H1 (cell line): ENCODE measurements around the gene MFRP. TPM values are rescaled to one million over a fixed set of nuclear protein-coding genes. Genes with fewer than 3 reads are reported as not detected.

Experiments
- CTCF ChIA-PET: fragments of 300-600 bp; sonication (Branson Sonifier 250); formaldehyde crosslinking; loops from one replicate; lab custom pipeline; 2021; ENCODE audit not compliant: partially characterized antibody; lab: Charles Lee
- POLR2A ChIA-PET: fragments of 300-600 bp; sonication (Branson Sonifier 250); formaldehyde crosslinking; loops from one replicate; lab custom pipeline; 2021; ENCODE audit warnings: inconsistent platforms; ENCODE audit not compliant: partially characterized antibody; lab: Charles Lee
- DNase-seq, 2 experiments: peaks; one replicate each; pipeline versions ENCODE4 v3.0.0 to v3.0.0-alpha.2; 2010 to 2022; ENCODE audit warnings: low spot score in 2 of 2, low read depth in 1 of 2, mixed read lengths in 1 of 2
- FAIRE-seq: peaks from 2 replicates; lab custom pipeline; 2011; peaks lifted over from hg19 to GRCh38; lab: Jason Lieb, UNC
- H2AFZ ChIP-seq: 2 replicates; pipeline ENCODE4 v1.8.1; 2012; ENCODE audit warnings: low read length, inconsistent platforms
- H2AK5ac ChIP-seq: 2 replicates; pipeline ENCODE4 v1.6.1; 2013; ENCODE audit warnings: low read depth, low read length
- H2BK120ac ChIP-seq: replicated peaks from 2 replicates; pipeline ENCODE3; 2013; ENCODE audit warnings: low read depth, low read length, inconsistent platforms
- H2BK12ac ChIP-seq: 2 replicates; pipeline ENCODE4 v1.6.1; 2013; ENCODE audit warnings: low read depth, low read length
- H2BK15ac ChIP-seq: 2 replicates; pipeline ENCODE4 v1.6.1; 2013; ENCODE audit warnings: low read length
- H2BK20ac ChIP-seq: 2 replicates; pipeline ENCODE4 v1.6.1; 2013; ENCODE audit warnings: low read length
- H2BK5ac ChIP-seq: 2 replicates; pipeline ENCODE4 v1.6.1; 2013; ENCODE audit warnings: low read depth, low read length
- H3K14ac ChIP-seq: 2 replicates; pipeline ENCODE4 v1.6.1; 2013; ENCODE audit warnings: inconsistent platforms; ENCODE audit not compliant: insufficient read length
- H3K18ac ChIP-seq: 2 replicates; pipeline ENCODE4 v1.6.1; 2013; ENCODE audit warnings: low read length; ENCODE audit errors: extremely low read depth
- H3K23ac ChIP-seq: 2 replicates; pipeline ENCODE4 v1.6.1; 2013; ENCODE audit warnings: inconsistent platforms; ENCODE audit not compliant: insufficient read length
- H3K23me2 ChIP-seq: 2 replicates; pipeline ENCODE4 v1.6.1; 2013; ENCODE audit warnings: low read depth, low read length
- H3K27ac ChIP-seq: 2 replicates; pipeline ENCODE4 v1.6.1; 2011; ENCODE audit warnings: low read depth, low read length, inconsistent platforms
- H3K27me3 ChIP-seq, 4 experiments: replicated peaks in 1 of 4; 1 replicate in 1 of 4; 2 replicates in 3 of 4; pipeline versions ENCODE4 v1.6.1 to v1.8.1; 2011 to 2013; ENCODE audit warnings: low read length in 3 of 4, mild to moderate bottlenecking in 3 of 4, inconsistent platforms in 2 of 4, mixed read lengths in 2 of 4, moderate library complexity in 1 of 4; ENCODE audit not compliant: control insufficient read depth in 3 of 4, insufficient read depth in 3 of 4; ENCODE audit errors: extremely low read depth in 1 of 4
- H3K36me3 ChIP-seq, 4 experiments: 2 replicates each; pipeline versions ENCODE4 v1.6.1 to v1.8.1; 2011 to 2013; ENCODE audit warnings: mild to moderate bottlenecking in 4 of 4, low read length in 3 of 4, moderate library complexity in 2 of 4, control low read depth in 1 of 4, inconsistent platforms in 1 of 4; ENCODE audit not compliant: insufficient read depth in 4 of 4, control insufficient read depth in 2 of 4
- H3K4ac ChIP-seq: replicated peaks from 2 replicates; pipeline ENCODE3; 2013; ENCODE audit warnings: low read length, low read depth, mixed read lengths, inconsistent platforms; ENCODE audit not compliant: insufficient read length
- H3K4me1 ChIP-seq, 4 experiments: replicated peaks in 1 of 4; 1 replicate in 1 of 4; 2 replicates in 3 of 4; pipeline versions ENCODE4 v1.6.1 to v1.8.1; 2011 to 2013; ENCODE audit warnings: low read length in 3 of 4, inconsistent platforms in 2 of 4, mixed read lengths in 1 of 4; ENCODE audit not compliant: insufficient read depth in 4 of 4, control insufficient read depth in 3 of 4
- H3K4me2 ChIP-seq, 2 experiments: 2 replicates each; pipeline versions ENCODE4 v1.6.1 to v1.8.1; 2011 to 2013; ENCODE audit warnings: low read depth in 2 of 2, low read length in 2 of 2, control low read depth in 1 of 2, inconsistent platforms in 1 of 2, mild to moderate bottlenecking in 1 of 2; ENCODE audit not compliant: insufficient read depth in 1 of 2
- H3K4me3 ChIP-seq, 4 experiments: fragments of 200-600, 300-600 bp in 1 of 4; sonication (generic), shearing (Covaris generic), sonication (Bioruptor Twin) in 1 of 4; 2 replicates each; pipeline versions ENCODE4 v1.5.1 to v1.8.1; 2011 to 2016; ENCODE audit warnings: low read length in 4 of 4, low read depth in 3 of 4, control low read depth in 2 of 4, inconsistent platforms in 2 of 4, mild to moderate bottlenecking in 2 of 4, mixed read lengths in 1 of 4, moderate library complexity in 1 of 4; ENCODE audit not compliant: insufficient read depth in 2 of 4; ENCODE audit errors: extremely low read depth in 1 of 4
- H3K56ac ChIP-seq: replicated peaks from 2 replicates; pipeline ENCODE3; 2013; ENCODE audit warnings: low read depth, mild to moderate bottlenecking, mixed read lengths, low read length, inconsistent platforms; ENCODE audit not compliant: insufficient read length
- H3K79me1 ChIP-seq: 2 replicates; pipeline ENCODE4 v1.6.1; 2013; ENCODE audit warnings: low read depth, low read length, control low read depth
- H3K79me2 ChIP-seq, 2 experiments: 2 replicates each; pipeline versions ENCODE4 v1.6.1 to v1.8.1; 2012 to 2013; ENCODE audit warnings: low read length in 2 of 2, mild to moderate bottlenecking in 2 of 2, inconsistent platforms in 1 of 2; ENCODE audit not compliant: insufficient read depth in 2 of 2, control insufficient read depth in 1 of 2
- H3K9ac ChIP-seq, 4 experiments: replicated peaks in 1 of 4; 1 replicate in 1 of 4; 2 replicates in 3 of 4; pipeline versions ENCODE4 v1.6.1 to v1.8.1; 2011 to 2013; ENCODE audit warnings: low read depth in 3 of 4, low read length in 3 of 4, control low read depth in 2 of 4, mild to moderate bottlenecking in 2 of 4, moderate library complexity in 2 of 4, inconsistent platforms in 1 of 4; ENCODE audit errors: extremely low read depth in 1 of 4
- H3K9me3 ChIP-seq, 2 experiments: 2 replicates each; pipeline versions ENCODE4 v1.6.1 to v1.8.1; 2012 to 2013; ENCODE audit warnings: mild to moderate bottlenecking in 2 of 2, moderate library complexity in 2 of 2, control low read depth in 1 of 2, inconsistent platforms in 1 of 2, low read depth in 1 of 2, low read length in 1 of 2, mixed read lengths in 1 of 2; ENCODE audit not compliant: insufficient read depth in 2 of 2
- H4K20me1 ChIP-seq, 2 experiments: replicated peaks in 1 of 2; 2 replicates each; pipeline versions ENCODE3 to v1.8.1; 2011 to 2013; ENCODE audit warnings: inconsistent platforms in 2 of 2, low read length in 2 of 2, mild to moderate bottlenecking in 1 of 2; ENCODE audit not compliant: insufficient read depth in 2 of 2, control insufficient read depth in 1 of 2
- H4K5ac ChIP-seq: 2 replicates; pipeline ENCODE4 v1.6.1; 2013; ENCODE audit warnings: low read length, low read depth, mixed read lengths, inconsistent platforms; ENCODE audit not compliant: insufficient read length
- H4K8ac ChIP-seq: 2 replicates; pipeline ENCODE4 v1.8.0; 2013; ENCODE audit warnings: mild to moderate bottlenecking, moderate library complexity, low read length, inconsistent platforms; ENCODE audit not compliant: insufficient read depth; ENCODE audit errors: extremely low read depth
- H4K91ac ChIP-seq: replicated peaks from 2 replicates; pipeline ENCODE3; 2013; ENCODE audit warnings: low read length, mixed read lengths, inconsistent platforms; ENCODE audit not compliant: insufficient read length
- EP300 ChIP-seq, 2 experiments: IDR thresholded peaks; 1 replicate in 1 of 2; 2 replicates in 1 of 2; pipeline ENCODE4 v1.6.1; 2011 to 2012; ENCODE audit warnings: low read depth in 2 of 2, low read length in 2 of 2, mild to moderate bottlenecking in 2 of 2, borderline replicate concordance in 1 of 2, inconsistent platforms in 1 of 2, moderate library complexity in 1 of 2
- KDM1A ChIP-seq: fragments of 200-600, 300-600 bp; sonication (generic); IDR thresholded peaks from 2 replicates; pipeline ENCODE4 v1.7.1; 2016; ENCODE audit warnings: mild to moderate bottlenecking, low read length, borderline replicate concordance
- KDM4A ChIP-seq: IDR thresholded peaks from one replicate; pipeline ENCODE4 v1.7.1; 2012; ENCODE audit warnings: low read depth, mild to moderate bottlenecking, moderate library complexity, low read length, inconsistent platforms; ENCODE audit not compliant: severe bottlenecking
- POLR2A ChIP-seq, 2 experiments: IDR thresholded peaks; 1 replicate in 1 of 2; 2 replicates in 1 of 2; pipeline ENCODE4 v1.6.1; 2011; ENCODE audit warnings: low read depth in 2 of 2, low read length in 2 of 2, mild to moderate bottlenecking in 2 of 2; ENCODE audit errors: control extremely low read depth in 1 of 2
- POLR2AphosphoS5 ChIP-seq: IDR thresholded peaks from 2 replicates; pipeline ENCODE4 v1.6.1; 2011; ENCODE audit warnings: low read depth, low read length
- SP1 ChIP-seq: IDR thresholded peaks from 2 replicates; pipeline ENCODE4 v1.6.1; 2011; ENCODE audit warnings: low read depth, low read length
- SUZ12 ChIP-seq: fragments of 200-600 bp; sonication (generic); IDR thresholded peaks from 2 replicates; pipeline ENCODE4 v1.6.1; 2012; ENCODE audit warnings: mild to moderate bottlenecking, inconsistent platforms, low read length, moderate library complexity, mixed read lengths
- YY1 ChIP-seq: IDR thresholded peaks from 2 replicates; pipeline ENCODE4 v1.6.1; 2011; ENCODE audit warnings: low read depth, mild to moderate bottlenecking, low read length
- WGBS, 2 experiments: shearing (Covaris generic) in 1 of 2; methylation state at CpG; one replicate each; pipeline versions ENCODE4 v1.1.6 to v1.1.7; 2013 to 2015; ENCODE audit warnings: low lambda C conversion rate in 2 of 2, mixed read lengths in 2 of 2, inconsistent platforms in 1 of 2, low coverage in 1 of 2, missing lambda C conversion rate in 1 of 2; ENCODE audit not compliant: insufficient replicate concordance in 2 of 2, insufficient coverage in 1 of 2, insufficient read length in 1 of 2; ENCODE audit errors: extremely low coverage in 1 of 2, missing lambda C conversion rate in 1 of 2; 5-methylcytosine and 5-hydroxymethylcytosine counted together
- polyA plus RNA-seq, 7 experiments: library from polyadenylated mRNA; depleted of rRNA in 3 of 7; stranded (reverse) in 5 of 7; unstranded in 2 of 7; fragments of >200 nt in 5 of 7; fragments of 200-250 nt in 2 of 7; gene quantifications; 1 replicate in 5 of 7; 2 replicates in 1 of 7; 4 replicates in 1 of 7; pipeline versions ENCODE4 v1.2.1 to v1.2.3, GENCODE V29; 2011 to 2013; ENCODE audit warnings: missing spikeins in 2 of 7, mixed read lengths in 2 of 7
- total RNA-seq: library from RNA; stranded (reverse); fragmentation: NEBNext Ultra II Directional; extraction: Animal tissue kit (Norgen Biotek cat#: 25700); gene quantifications from 2 replicates; pipeline ENCODE4 v1.2.1, GENCODE V29; 2021
- TF ChIP-seq, protein P1 (sequence below), 3 experiments: IDR thresholded peaks; 1 replicate in 2 of 3; 2 replicates in 1 of 3; pipeline versions ENCODE4 v1.5.1 to v1.6.1; 2011; ENCODE audit warnings: low read length in 3 of 3, mild to moderate bottlenecking in 3 of 3, inconsistent platforms in 2 of 3, low read depth in 1 of 3, moderate library complexity in 1 of 3; ENCODE audit not compliant: insufficient read depth in 1 of 3; ENCODE audit errors: control extremely low read depth in 1 of 3

The MFRP gene
- total and polyA plus RNA-seq, 2 of the 8 experiments (the other 6 are each of a cell fraction or from before 2014, with no cell fraction given), result 0.02 TPM; not detected in 1

DNA sequence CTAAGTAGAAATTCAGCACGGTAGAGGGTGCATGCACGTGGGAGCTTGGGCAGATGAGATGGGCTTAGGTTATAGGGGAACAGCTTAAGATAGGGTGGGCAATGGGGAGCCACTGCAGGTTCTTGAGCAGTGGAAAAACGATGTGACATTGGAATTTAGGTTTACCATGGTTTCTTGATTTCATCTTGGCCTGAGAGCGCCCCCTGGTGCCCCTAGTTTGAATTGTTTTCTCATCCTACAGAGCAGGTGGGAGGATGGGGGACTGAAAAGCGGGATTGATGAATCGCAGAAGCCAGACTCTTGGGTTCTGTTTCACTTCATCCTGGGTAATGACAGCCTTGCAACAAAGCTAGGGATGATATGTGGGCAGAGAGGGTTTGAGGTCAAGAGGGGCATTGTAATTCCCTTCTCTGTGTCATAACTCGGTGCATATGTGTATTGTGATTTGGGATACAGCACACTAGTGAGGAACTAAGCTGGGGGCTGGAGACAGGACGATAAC is 22.9 kb downstream of the MFRP start:
- H3K4me3 ChIP-seq, result no peak overlapping the region
- no peak overlapping the region for H3K4ac ChIP-seq
- H3K36me3 ChIP-seq, result no peaks in the 10 kb centered on the region
- no peaks in the 10 kb centered on the region for H3K79me1 ChIP-seq
- ChIA-PET CTCF (interaction anchor here (0.6 to 16.8 kb wide), 59 partner anchors 14 to 934 kb away, joined by 3 to 415 read pairs (median 4); partner anchors contain the start of genes C1QTNF5, DPAGT1, MFRP and RNF26), POLR2A (interaction anchor here (0.6 to 5.2 kb wide), 14 partner anchors 11 to 282 kb away, joined by 3 to 29 read pairs (median 4); partner anchors contain the start of genes C1QTNF5, RNF26, THY1 and USP2)
- H4K91ac ChIP-seq, result peak overlapping the region; percentile 20
- H3K23ac ChIP-seq, result no peak overlapping the region
- no peak overlapping the region; the same call in 1 of the 2 replicates for H3K18ac ChIP-seq
- H3K9me3 ChIP-seq, result no peaks in the 10 kb centered on the region
- peaks cover 7% of the 10 kb centered on the region; the same call in 1 of the 2 replicates for H3K23me2 ChIP-seq
- no peak overlapping the region for H3K14ac ChIP-seq
- H3K56ac ChIP-seq, result no peak overlapping the region
- no peak overlapping the region for H2BK5ac ChIP-seq
- H2AK5ac ChIP-seq, result no peak overlapping the region
- DNase-seq (peak in 1 of 2 experiments; percentile 98), FAIRE-seq (peak; percentile 81)
- no peak overlapping the region for H3K9ac ChIP-seq
- H3K27ac ChIP-seq, result no peak overlapping the region
- H2BK20ac ChIP-seq, result no peak overlapping the region
- WGBS, 2 experiments, result 45% methylated on average over 8 of the region's 8 CpGs; no CpG with 5 or more reads in 1 of the 2 experiments
- peaks cover 10 to 25% (median 20%) of the 10 kb centered on the region in 4 experiments for H3K4me1 ChIP-seq
- H2BK120ac ChIP-seq, result no peak overlapping the region
- H3K27me3 ChIP-seq, result peaks cover 0 to 3% (median 1%) of the 10 kb centered on the region in 4 experiments; a peak in 2 of 7 replicates
- H3K4me2 ChIP-seq, result peak overlapping the region in 1 of 2 experiments; percentile 1; a peak in 2 of 4 replicates
- H4K8ac ChIP-seq, result no peak overlapping the region
- H4K20me1 ChIP-seq, result no peaks in the 10 kb centered on the region
- peak overlapping the region; percentile 10; the same call in 1 of the 2 replicates for H2BK15ac ChIP-seq
- no peak overlapping the region for H2AFZ ChIP-seq
- H3K79me2 ChIP-seq, result no peaks in the 10 kb centered on the region
- H4K5ac ChIP-seq, result no peak overlapping the region
- peak overlapping the region; percentile 12; the same call in 1 of the 2 replicates for H2BK12ac ChIP-seq
- TF ChIP-seq SUZ12, result no peak
- no peak for TF ChIP-seq KDM4A
- peak; percentile 100 for TF ChIP-seq KDM1A
- TF ChIP-seq, protein P1, sequence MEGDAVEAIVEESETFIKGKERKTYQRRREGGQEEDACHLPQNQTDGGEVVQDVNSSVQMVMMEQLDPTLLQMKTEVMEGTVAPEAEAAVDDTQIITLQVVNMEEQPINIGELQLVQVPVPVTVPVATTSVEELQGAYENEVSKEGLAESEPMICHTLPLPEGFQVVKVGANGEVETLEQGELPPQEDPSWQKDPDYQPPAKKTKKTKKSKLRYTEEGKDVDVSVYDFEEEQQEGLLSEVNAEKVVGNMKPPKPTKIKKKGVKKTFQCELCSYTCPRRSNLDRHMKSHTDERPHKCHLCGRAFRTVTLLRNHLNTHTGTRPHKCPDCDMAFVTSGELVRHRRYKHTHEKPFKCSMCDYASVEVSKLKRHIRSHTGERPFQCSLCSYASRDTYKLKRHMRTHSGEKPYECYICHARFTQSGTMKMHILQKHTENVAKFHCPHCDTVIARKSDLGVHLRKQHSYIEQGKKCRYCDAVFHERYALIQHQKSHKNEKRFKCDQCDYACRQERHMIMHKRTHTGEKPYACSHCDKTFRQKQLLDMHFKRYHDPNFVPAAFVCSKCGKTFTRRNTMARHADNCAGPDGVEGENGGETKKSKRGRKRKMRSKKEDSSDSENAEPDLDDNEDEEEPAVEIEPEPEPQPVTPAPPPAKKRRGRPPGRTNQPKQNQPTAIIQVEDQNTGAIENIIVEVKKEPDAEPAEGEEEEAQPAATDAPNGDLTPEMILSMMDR (IDR thresholded peaks at IDR 0.05; ENCODE audit: control extremely low read depth in 1 of 3, insufficient read depth in 1 of 3, low read depth in 1 of 3, low read length in 3 of 3), result peak in 2 of 3 experiments; percentile 83 to 89; a peak in 3 of 4 replicates
- TF ChIP-seq YY1, result peak; percentile 60; the same call in 1 of the 2 replicates
- TF ChIP-seq POLR2AphosphoS5, result no peak
- TF ChIP-seq POLR2A (IDR thresholded peaks at IDR 0.05; ENCODE audit: control extremely low read depth in 1 of 2, low read depth in 2 of 2, low read length in 2 of 2), result no peak
- peak in 1 of 2 experiments; percentile 20; a peak in 1 of 3 replicates for TF ChIP-seq EP300 (IDR thresholded peaks at IDR 0.05; ENCODE audit: borderline replicate concordance in 1 of 2, low read depth in 2 of 2, low read length in 2 of 2)
- peak; percentile 10; the same call in 1 of the 2 replicates for TF ChIP-seq SP1
